GM18499 (cell line): ENCODE measurements around the gene CELF2.
A peak's percentile ranks its signal among the peaks of the same experiment; 100 is the strongest.

Experiments
- ATAC-seq: cut with Tn5 transposase; IDR thresholded peaks from one replicate; pipeline ENCODE4 v1.9.1; 2021; ENCODE audit warnings: moderate number of reproducible peaks; ENCODE audit not compliant: insufficient read depth, unreplicated experiment

CELF2 gene

GRCh38 chr10:11208908-11209829, 191.5 kb downstream of the CELF2 start:
- ATAC-seq, result no peak

GRCh38 chr10:11209830-11210181, 192.1 kb downstream of the CELF2 start:
- ATAC-seq, result no peak

GRCh38 chr10:11210211-11210922, 192.7 kb downstream of the CELF2 start:
- no peak for ATAC-seq

GRCh38 chr10:11212288-11213085, 194.8 kb downstream of the CELF2 start:
- no peak for ATAC-seq

- no peak for ATAC-seq
These were observed 195.5 kb downstream of the CELF2 start for GRCh38 chr10:11213137-11213536.

GRCh38 chr10:11214407-11214806, 196.7 kb downstream of the CELF2 start:
- ATAC-seq, result no peak

- ATAC-seq, result no peak
These were observed 197.8 kb downstream of the CELF2 start for GRCh38 chr10:11215471-11215870.

- ATAC-seq, result no peak
These were observed 199.8 kb downstream of the CELF2 start for GRCh38 chr10:11217521-11217920.

GRCh38 chr10:11218395-11218794, 200.7 kb downstream of the CELF2 start:
- ATAC-seq, result no peak

- ATAC-seq, result no peak
These were observed 201.8 kb downstream of the CELF2 start for GRCh38 chr10:11219431-11219830.

GRCh38 chr10:11223081-11223480, 205.4 kb downstream of the CELF2 start:
- no peak for ATAC-seq

- ATAC-seq, result no peak
These were observed 206.0 kb downstream of the CELF2 start for GRCh38 chr10:11223507-11224140.

- no peak for ATAC-seq
These were observed 206.6 kb downstream of the CELF2 start for GRCh38 chr10:11224321-11224720.

- ATAC-seq, result no peak
These were observed 207.2 kb downstream of the CELF2 start for GRCh38 chr10:11224792-11225416.

GRCh38 chr10:11225935-11226334, 208.3 kb downstream of the CELF2 start:
- ATAC-seq, result peak; percentile 33

GRCh38 chr10:11227103-11227502, 209.4 kb downstream of the CELF2 start:
- peak; percentile 22 for ATAC-seq

- ATAC-seq, result no peak
These were observed 212.2 kb downstream of the CELF2 start for GRCh38 chr10:11229893-11230292.

- ATAC-seq, result no peak
These were observed 213.0 kb downstream of the CELF2 start for GRCh38 chr10:11230498-11231167.

GRCh38 chr10:11231285-11231684, 213.6 kb downstream of the CELF2 start:
- no peak for ATAC-seq
